VCaP (cell line): ENCODE results near the gene CACNA2D1.

Source experiments
- H3K27ac ChIP-seq: fragments of 450-650 bp; 2 replicates; pipeline ENCODE4 v1.5.1; 2017
- CTCF ChIP-seq: fragments of 450-650 bp; conservative IDR thresholded peaks from 2 replicates; pipeline ENCODE4 v1.5.1; 2017; ENCODE audit warnings: mild to moderate bottlenecking, moderate library complexity

CACNA2D1 gene

GRCh38 chr7:82071468-82071867 lies 372.1 kb downstream of the CACNA2D1 start:
- H3K27ac ChIP-seq = no peak overlapping the region
- TF ChIP-seq CTCF = no peak

- no peak for TF ChIP-seq CTCF
- H3K27ac ChIP-seq = peak overlapping the region; percentile 54
These were observed 375.8 kb downstream of the CACNA2D1 start for GRCh38 chr7:82067628-82068264.

GRCh38 chr7:82057476-82057875 lies 386.1 kb downstream of the CACNA2D1 start:
- no peak overlapping the region for H3K27ac ChIP-seq
- TF ChIP-seq CTCF = no peak

- no peak for TF ChIP-seq CTCF
- no peak overlapping the region for H3K27ac ChIP-seq
These were observed 387.3 kb downstream of the CACNA2D1 start for GRCh38 chr7:82056282-82056681.

GRCh38 chr7:82054544-82054943 lies 389.0 kb downstream of the CACNA2D1 start:
- no peak overlapping the region for H3K27ac ChIP-seq
- no peak for TF ChIP-seq CTCF

- H3K27ac ChIP-seq = no peak overlapping the region
- no peak for TF ChIP-seq CTCF
These were observed 390.0 kb downstream of the CACNA2D1 start for GRCh38 chr7:82053453-82054032.

GRCh38 chr7:82051601-82052000 lies 392.0 kb downstream of the CACNA2D1 start:
- H3K27ac ChIP-seq = no peak overlapping the region
- TF ChIP-seq CTCF = no peak
